Measurements from ENCODE around the gene ODAPH.
"Not testable (repeated sequence)": the region's sequence is repeated elsewhere in the genome, so short reads cannot be mapped to it uniquely, and the experiment has no call there.

The ODAPH gene, protein sequence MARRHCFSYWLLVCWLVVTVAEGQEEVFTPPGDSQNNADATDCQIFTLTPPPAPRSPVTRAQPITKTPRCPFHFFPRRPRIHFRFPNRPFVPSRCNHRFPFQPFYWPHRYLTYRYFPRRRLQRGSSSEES

DNA sequence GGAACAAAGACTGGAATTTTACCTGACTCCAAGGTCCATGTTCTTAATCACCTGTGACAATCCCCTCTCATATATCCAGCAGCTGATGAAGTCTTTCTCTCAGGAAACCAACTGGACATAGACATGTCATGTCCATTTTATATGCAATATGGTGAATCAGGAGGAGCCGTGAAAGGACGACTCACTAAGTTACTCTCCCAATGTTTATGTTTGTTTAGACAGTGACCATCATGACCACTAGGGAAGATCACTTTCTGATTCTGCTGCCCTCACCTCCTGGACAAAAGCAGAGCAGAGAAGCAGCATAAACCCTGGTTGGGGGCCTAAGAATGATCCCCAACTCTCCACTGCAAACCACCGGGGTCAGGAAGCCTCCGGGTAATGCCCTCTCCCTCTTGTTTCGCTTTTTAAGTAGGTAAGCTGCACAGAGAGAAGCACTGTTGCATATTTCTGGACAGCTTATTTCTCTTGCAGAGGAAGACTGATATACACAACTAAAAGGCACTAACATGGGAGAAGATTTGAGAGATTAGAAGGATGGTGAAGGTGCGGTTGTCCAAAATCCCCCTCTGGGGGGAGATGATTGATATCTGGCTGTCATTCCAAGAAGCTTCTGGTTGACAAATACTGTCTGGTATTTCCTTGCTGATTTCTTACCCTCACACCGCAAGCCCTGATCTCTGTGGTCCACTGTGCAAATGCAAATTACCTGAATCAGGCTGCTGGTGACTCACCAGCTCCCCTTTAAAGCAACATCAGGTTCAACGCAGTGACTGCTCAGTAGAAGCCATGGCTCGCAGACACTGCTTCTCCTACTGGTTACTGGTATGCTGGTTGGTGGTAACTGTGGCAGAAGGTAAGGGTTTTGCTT is at the start of gene ODAPH:
TSS of gene ODAPH (plus strand) at position 773 of the 871 bp plus-strand sequence. CDS start at position 790, 17 bp downstream.
- no peak for DNase-seq

DNA sequence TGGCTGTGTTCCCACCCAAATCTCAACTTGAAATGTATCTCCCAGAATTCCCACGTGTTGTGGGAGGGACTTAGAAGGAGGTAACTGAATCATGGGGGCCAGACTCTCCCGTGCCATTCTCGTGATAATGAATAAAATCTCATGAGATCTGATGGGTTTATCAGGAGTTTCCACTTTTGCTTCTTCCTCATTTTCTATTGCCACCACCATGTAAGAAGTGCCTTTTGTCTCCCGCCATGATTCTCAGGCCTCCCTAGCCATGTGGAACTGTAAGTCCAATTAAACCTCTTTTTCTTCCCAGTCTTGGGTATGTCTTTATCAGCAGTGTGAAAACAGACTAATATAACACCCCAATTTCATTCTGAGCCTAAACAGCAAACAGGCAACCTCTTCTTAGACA is 46.3 kb upstream of the ODAPH start:
- not testable (repeated sequence) for DNase-seq

DNA sequence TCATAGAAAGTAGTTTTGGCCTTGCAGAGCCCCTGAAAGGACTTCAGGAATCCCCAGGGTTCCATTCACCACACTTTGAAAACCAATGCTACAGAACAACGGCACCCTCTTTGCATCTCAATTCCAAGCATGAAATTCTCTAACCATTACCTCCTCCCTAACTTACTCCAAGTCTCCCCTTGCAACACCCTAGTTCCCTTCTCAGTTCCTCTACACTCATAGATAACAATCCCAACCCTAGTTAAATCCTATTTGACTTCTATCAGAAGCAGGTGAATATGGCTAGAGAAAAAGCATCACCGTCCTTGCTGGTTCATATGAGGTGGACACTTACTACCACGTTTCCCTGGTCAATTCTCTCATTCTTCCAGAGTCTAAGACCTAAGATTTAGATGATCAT is 44.0 kb upstream of the ODAPH start:
- no peak for DNase-seq

DNA sequence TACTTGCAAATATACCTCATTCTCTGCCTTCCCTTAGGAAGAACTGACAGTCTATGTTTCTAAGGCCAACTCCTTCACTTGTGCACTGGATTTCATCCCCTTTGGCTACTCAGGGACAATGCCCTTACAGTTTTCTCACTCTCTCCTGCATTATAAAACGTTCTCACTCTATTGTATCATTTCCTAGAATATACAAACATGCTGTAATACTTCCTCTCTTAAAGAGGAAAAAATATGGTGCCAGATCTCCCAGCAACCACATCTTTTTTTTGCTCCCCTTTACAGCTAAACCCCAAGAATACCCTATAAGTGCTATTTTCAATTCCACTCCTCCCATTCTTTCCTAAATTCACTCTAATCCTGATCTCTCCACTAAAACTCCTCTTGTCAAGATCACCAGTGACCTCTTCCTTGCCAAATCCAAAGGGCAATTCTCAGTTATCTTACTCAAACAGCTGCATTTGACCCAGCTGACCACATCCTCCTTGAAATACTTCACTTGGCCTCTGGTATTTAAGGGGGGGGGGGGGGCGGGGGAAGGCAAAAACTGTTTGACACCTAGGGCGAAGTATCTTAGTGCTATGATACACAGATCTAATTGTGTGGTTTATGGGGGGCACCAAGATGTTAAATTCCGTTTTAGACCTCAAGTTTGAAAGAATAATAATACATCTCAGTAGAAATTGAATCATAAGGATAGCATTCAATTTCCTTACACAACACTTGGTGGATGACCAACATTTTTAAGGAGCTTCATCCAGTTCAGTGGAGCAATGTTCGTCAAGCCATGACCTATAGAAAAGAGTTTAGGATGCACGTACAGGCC is 43.3 kb upstream of the ODAPH start:
- DNase-seq = no peak

DNA sequence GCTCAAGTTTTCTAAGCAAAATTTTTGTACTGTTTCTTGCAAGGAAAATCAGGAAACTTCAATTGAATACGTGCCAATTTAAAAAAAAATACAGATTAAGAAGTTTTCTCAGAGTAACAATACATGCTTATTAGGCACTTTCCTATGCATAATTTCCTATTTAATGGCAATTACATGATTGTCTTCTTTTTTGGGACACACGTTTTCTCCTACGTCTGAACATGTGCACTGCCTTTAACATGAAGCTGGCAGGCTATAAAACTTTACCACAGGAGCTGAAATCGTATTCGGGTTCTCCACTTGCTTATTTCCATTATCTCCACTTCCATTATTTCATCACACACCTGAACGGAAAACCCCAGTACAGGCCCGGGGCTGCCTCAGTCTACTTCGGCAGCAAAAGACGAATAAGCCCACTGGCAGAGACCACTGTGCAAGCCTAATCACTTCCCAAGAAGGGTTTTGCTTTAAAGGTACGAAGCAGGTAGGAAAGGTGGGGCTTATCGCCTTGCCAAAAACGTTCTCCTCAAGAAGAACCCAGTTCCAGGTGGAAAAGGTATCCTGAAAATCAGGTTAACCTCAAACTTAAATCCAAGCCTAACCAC is 42.2 kb upstream of the ODAPH start:
- DNase-seq = no peak

DNA sequence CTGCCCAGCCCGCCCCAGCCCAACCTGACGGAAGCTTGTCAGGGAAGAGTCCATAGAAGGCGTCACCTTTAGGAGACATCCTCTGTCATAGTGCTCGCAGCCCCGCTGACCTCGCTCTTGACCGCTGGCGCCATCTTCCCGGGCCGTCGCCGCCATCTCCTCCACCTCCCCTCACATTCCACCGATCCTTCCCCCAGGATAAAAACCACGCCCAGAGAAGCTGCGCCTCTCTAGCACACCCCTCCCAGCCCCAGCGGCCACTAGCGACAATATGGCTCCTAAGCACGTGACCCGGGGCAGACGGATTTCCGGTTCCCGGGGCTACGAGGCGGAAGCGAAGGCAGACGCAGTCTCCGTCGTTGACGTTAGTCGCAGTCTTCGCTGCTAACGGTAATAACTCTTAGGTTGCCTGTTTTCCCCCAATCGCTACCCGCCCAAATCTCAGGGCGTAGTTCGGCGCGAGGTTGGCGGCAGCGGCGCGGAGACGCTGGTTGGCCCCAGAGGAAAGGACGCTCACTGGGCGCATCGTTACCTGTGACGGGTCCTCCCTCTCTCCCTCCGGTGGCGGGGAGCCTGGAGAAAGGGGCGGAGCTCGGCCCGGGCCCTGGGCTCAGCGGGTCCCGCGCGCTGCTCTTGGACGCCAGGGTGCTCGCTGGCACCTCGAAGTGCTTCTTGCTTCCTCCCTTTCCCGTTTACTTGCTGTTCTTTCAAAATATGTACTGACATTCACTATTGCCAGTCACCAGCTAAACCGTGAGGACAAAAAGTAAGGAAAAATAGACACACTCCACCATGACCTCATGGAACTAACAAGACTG is 41.5 kb upstream of the ODAPH start, which contains the start of the genes RCHY1 and THAP6:
TSS of gene RCHY1 (minus strand) at position 273 of the 818 bp plus-strand sequence. CDS start at position 156, 117 bp downstream.
TSS of gene THAP6 (plus strand) at position 343 of the 818 bp plus-strand sequence. CDS start 980 bp downstream, outside the sequence.
- DNase-seq = peak; percentile 96

DNA sequence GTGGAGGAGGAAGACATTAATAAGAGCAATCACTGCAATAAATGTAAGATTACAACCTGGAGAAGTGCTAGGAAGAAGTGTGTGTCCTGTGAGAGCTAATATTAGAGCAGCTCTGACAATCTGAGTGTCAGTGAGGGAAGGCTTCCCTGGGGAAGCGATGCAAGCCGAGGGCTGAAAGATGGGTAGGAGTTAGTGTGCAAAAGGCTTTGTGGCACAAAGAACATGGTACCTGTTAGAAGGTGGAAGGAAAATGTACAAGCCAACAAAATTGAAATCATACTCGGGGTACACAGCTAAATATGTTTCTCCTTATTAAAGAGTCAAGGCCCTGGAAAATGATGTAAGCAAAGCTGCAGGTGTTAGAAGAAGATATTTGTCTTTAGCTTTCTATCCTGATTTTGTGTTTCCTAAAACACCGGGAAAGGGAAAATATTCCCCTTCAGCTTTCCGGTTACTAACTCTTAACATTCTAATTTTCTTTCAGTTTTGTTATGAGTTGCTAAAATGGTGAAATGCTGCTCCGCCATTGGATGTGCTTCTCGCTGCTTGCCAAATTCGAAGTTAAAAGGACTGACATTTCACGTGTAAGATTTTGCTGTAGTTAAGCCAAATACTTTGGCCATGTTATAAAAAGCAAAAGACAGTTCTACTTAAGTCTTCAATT is 40.8 kb upstream of the ODAPH start:
- DNase-seq = no peak

DNA sequence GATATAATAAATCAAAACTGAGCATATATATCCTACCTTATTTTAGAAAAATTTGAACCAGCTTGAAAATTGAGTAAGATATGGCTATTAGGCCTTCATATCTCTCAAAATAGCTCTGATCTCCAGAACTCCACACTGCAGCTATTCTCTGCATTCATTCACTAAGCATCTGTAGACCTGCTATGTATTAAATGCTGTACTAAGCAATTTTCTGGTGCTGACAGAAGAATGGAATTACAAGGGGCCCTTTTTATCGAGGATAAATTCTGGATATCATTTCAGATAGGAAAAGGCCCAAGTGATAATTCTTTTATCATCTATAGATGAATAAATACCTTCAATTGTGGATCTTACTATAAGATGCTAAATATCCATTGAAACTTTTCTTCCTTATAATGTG is 39.7 kb upstream of the ODAPH start:
- DNase-seq = no peak

DNA sequence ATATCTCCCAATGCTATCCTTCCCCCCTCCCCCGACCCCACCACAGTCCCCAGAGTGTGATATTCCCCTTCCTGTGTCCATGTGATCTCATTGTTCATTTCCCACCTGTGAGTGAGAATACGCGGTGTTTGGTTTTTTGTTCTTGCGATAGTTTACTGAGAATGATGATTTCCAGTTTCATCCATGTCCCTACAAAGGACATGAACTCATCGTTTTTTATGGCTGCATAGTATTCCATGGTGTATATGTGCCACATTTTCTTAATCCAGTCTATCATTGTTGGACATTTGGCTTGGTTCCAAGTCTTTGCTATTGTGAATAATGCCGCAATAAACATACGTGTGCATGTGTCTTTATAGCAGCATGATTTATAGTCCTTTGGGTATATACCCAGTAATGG is 36.4 kb upstream of the ODAPH start:
- not testable (repeated sequence) for DNase-seq

DNA sequence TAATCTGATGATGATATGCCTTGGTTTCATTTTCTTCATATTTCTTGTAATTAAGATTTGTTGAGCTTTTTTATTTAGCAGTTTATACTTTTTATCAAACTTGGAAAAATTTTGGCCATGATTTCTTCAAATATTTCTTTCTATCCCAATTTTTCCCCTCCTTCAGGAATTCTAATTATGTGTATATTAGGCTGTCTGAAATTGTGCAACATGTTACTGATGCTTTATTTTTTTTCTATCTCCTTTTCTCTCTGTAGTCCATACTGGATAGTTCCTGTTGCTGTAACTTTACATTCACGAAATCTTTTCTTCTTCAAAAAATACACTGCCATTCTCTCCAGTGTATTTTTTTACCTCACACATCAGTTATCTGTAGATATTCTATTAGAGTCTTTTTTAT is 30.8 kb upstream of the ODAPH start:
- no peak for DNase-seq

DNA sequence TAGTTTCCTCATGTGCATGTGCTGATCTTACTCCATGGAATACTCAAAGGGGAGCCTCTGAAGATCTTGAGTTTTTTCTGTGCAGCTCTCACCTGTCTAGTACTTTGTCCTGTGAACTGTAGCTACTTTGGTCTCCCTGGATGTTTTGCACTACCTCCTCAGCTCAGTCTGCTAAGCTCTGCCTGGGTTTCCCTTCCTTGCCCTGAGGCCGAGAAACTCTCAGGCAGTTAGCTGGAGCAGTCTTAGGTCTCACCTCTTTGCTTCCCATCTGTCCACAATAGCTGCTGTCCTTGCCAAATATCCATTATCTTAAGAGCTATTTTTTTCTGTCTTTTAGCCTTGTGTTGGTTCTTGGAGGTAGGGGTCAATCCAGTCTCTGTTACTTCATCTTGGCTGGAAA is 30.0 kb upstream of the ODAPH start:
- no peak for DNase-seq

DNA sequence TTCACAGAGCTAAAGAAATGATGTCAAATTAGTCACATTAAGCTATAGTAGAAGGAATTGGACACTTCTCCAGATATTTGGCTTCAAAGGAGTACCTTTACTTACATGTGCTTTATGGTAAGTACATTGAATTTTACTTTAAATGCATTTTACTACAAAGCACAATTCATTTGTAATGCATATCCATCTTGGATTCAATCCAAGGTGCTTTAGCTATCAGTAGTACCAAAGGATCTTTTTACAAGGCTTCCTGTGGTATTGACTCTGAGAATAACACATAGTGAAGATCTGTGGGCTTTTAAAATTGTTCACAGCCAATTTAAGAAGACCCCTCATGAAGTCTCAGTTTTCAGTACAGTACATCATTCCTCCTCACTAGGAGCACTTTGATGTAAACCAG is 28.4 kb upstream of the ODAPH start:
- DNase-seq = no peak

DNA sequence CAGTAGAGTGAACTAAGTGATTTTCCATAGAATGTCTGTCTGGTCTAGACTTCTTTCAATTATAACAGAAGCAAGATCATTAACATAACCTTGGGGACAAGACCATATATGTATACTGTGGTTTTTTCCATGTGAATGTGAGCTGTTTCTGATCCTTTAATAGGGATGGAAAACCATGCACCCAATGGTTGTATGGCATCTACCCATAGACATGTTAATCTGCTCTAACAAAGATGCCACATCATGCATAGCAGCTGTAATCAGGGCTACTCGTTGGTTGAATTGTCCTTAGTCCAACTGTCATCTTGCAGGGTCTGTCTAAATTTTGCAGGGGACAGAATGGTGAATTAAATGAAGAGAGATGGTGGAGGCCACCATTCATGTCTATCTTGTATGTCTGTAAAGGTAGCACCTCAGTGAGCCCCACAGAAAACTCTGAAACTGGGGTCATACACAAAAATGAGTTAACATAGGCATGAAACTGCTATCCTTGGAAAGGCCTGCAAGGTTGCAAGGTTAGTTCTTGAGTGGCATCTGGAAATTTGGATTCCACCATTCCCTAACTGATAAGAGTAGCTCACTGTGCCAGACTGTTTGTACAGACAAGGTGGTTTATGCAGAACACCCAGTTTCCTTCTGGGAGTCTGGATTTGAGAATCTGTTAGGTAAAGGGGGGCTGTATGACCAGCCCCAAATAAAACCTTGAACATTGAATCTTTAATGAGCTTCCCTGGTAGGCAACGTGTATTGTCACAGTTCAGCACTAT is 25.1 kb upstream of the ODAPH start:
- no peak for DNase-seq

DNA sequence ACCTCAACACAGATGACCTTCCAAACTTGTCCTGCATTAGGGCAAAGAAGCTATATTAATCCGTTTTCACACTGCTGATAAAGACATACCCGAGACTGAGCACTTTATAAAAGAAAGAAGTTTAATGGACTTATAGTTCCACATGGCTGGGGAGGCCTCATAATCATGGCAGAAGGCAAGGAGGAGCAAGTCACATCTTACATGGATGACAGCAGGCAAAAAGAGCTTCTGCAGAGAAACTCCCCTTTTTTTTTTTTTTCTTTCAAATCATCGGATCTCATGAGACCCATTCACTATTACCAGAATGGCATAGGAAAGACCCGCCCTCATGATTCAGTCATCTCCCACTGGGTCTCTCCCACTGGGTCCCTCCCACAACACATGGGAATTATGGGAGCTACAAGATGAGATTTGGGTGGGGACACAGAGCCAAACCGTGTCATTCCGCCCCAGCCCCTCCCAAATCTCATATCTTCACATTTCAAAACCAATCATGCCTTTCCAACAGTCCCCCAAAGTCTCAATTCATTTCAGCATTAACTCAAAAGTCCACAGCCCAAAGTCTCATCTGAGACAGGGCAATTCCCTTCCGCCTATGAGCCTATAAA is 24.2 kb upstream of the ODAPH start:
- DNase-seq = not testable (repeated sequence)

DNA sequence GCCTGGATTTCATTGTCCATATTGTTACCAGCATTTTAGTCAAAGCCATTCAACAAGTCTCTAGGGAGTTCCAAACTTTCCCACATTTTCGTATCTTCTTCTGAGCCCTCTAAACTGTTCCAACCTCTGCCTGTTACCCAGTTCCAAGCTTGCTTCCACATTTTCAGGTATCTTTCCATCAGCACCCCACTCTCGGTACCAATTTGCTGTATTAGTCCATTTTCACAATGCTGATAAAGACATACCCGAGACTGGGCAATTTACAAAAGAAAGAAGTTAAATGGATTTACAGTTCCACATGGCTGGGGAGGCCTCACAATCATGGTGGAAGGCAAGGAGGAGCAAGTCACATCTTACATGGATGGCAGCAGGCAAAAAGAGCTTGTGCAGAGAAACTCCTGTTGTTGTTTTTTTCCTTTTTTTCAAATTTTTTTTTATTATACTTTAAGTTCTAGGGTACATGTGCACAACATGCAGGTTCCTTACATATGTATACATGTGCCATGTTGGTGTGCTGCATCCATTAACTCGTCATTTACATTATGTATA is 22.5 kb upstream of the ODAPH start:
- DNase-seq = not testable (repeated sequence)

DNA sequence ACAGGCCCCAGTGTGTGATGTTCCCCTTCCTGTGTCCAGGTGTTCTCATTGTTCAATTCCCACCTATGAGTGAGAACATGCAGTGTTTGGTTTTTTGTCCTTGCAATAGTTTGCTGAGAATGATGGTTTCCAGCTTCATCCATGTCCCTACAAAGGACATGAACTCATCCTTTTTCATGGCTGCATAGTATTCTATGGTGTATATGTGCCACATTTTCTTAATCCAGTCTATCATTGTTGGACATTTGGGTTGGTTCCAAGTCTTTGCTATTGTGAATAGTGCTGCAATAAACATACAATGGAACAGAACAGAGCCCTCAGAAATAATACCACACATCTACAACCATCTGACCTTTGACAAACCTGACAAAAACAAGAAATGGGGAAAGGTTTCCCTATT is 21.9 kb upstream of the ODAPH start:
- DNase-seq = not testable (repeated sequence)

DNA sequence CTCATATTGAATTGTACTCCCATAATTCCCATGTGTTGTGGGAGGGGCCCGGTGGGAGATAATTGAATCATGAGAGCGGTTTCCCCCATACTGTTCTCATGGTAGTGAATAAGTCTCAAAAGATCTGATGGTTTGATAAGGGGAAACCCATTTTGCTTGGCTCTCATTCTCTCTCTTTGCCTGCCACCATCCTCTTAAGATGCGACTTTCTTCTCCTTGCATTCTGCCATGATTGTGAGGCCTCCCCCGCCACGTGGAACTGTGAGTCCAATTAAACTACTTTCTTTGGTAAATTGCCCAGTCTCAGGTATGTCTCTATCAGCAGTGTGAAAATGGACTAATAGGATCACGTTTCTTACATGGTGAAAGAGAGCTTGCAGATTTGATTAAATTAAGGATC is 18.6 kb upstream of the ODAPH start:
- DNase-seq = not testable (repeated sequence)

DNA sequence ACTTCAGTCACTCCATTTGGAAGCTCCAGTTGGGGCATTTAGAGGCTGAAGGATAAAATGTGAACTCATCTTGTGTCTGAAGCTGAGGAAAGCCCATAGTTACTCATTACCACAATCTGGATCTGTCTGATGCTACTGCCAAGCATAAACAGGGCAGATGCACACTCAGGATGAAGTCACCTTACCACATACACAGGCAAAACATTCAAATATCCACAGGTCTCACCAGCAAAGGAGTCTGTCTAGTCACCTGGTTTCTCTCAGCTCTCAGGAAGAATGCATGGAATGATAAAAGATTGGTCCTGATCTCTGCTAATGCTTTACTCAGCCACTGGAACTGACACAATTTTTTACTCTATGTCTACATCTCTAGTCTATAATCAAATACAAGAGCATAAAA is 13.0 kb upstream of the ODAPH start:
- DNase-seq = no peak

DNA sequence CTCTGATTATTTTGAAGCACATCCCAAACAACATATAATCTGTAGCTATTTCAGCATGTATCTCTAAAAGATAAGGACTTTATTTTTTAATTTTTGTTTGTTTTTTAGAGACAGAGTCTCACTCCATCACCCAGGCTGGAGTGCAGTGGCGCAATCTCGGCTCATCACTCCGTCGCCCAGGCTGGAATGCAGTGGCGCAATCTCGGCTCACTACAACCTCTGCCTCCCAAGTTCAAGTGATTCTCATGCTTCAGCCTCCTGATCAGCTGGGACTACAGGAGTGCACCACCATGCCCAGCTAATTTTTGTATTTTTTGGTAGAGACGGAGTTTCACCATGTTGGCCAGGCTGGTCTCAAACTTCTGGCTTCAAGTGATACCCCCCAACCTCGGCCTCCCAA is 11.6 kb upstream of the ODAPH start:
- not testable (repeated sequence) for DNase-seq

DNA sequence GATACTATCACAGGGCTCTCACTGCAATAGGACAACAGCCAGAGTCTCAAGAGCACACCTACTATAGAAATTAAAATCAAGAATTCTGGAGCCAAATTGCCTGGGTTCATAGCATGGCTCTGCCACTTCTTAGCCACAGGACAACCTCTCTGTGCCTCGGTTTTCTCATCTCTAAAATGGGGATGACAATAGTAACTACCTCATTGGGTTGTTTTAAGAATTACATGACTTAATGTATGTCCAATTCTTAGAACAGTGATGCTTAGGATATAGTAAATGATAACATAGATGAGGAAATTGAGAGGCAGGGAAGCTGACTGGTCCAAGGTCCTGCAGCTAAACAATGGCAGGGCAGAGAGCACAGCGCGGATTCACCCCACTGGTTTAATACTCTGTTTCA is 11.0 kb upstream of the ODAPH start:
- DNase-seq = no peak
